GM18507 (cell line): ENCODE data around the gene TTLL13.

Source experiments
- DNase-seq: peaks from one replicate; pipeline ENCODE4 v3.0.0; 2011; ENCODE audit warnings: low read depth; ENCODE audit not compliant: insufficient read length; ENCODE audit errors: extremely low spot score
- FAIRE-seq: peaks from 2 replicates; lab custom pipeline; 2011; peaks lifted over from hg19 to GRCh38; lab: Jason Lieb, UNC

The TTLL13 gene

GRCh38 chr15:90213122-90213817 lies 36.1 kb upstream of the TTLL13 start:
- DNase-seq (no peak), FAIRE-seq (peak; percentile 15)

- FAIRE-seq (no peak), DNase-seq (no peak)
Observed at GRCh38 chr15:90213818-90214204, 35.5 kb upstream of the TTLL13 start.

- no peak for DNase-seq
- FAIRE-seq, result peak; percentile 5
Observed at GRCh38 chr15:90214553-90215196, 34.7 kb upstream of the TTLL13 start.

GRCh38 chr15:90217671-90218394 lies 31.5 kb upstream of the TTLL13 start:
- DNase-seq, result no peak
- FAIRE-seq, result no peak

GRCh38 chr15:90219421-90220141 lies 29.8 kb upstream of the TTLL13 start:
- no peak for FAIRE-seq
- no peak for DNase-seq

- DNase-seq, result no peak
Observed at GRCh38 chr15:90221246-90221900, 28.0 kb upstream of the TTLL13 start.

GRCh38 chr15:90222547-90222946 lies 26.8 kb upstream of the TTLL13 start:
- DNase-seq, result no peak
- no peak for FAIRE-seq

More at GRCh38 chr15:90221246-90221900, 28.0 kb upstream of the TTLL13 start:
- FAIRE-seq, result peak; percentile 74

GRCh38 chr15:90223441-90224165 lies 25.8 kb upstream of the TTLL13 start:
- DNase-seq (no peak), FAIRE-seq (no peak)

GRCh38 chr15:90225047-90225446 lies 24.3 kb upstream of the TTLL13 start:
- DNase-seq (no peak), FAIRE-seq (no peak)

- DNase-seq (no peak), FAIRE-seq (no peak)
Observed at GRCh38 chr15:90225504-90226234, 23.7 kb upstream of the TTLL13 start.

- FAIRE-seq (no peak), DNase-seq (no peak)
Observed at GRCh38 chr15:90227336-90227735, 22.0 kb upstream of the TTLL13 start.

GRCh38 chr15:90227816-90228772 lies 21.3 kb upstream of the TTLL13 start:
- DNase-seq, result no peak
- no peak for FAIRE-seq

- FAIRE-seq, result no peak
- DNase-seq, result no peak
Observed at GRCh38 chr15:90228960-90229359, 20.4 kb upstream of the TTLL13 start.

GRCh38 chr15:90230071-90230494 lies 19.3 kb upstream of the TTLL13 start:
- FAIRE-seq (no peak), DNase-seq (no peak)

- DNase-seq (no peak), FAIRE-seq (no peak)
Observed at GRCh38 chr15:90230610-90231009, 18.7 kb upstream of the TTLL13 start.

GRCh38 chr15:90231028-90232017 lies 18.0 kb upstream of the TTLL13 start:
- no peak for DNase-seq
- peak; percentile 84 for FAIRE-seq
